Heart right ventricle (tissue), 16 donors: Measurements from ENCODE around the gene MAN2A1. TPM values are rescaled to one million over a fixed set of nuclear protein-coding genes. Genes with fewer than 3 reads are reported as not detected.
"Not testable (repeated sequence)": the region's sequence is repeated elsewhere in the genome, so short reads cannot be mapped to it uniquely, and the experiment has no call there.

Experiments used
- ATAC-seq, 8 donors: fragments of 200-7000 bp; cut with Tn5 transposase; one replicate each; pipeline ENCODE4 v1.9.1; 2020; ENCODE audit warnings: mild to moderate bottlenecking in 8 of 8, moderate library complexity in 8 of 8, moderate number of reproducible peaks in 1 of 8
- DNase-seq, 2 donors: peaks; one replicate each; pipeline ENCODE4 v3.0.0-alpha.2; 2020
- H3K27ac ChIP-seq, 10 donors: fragments of 200-600 bp; sonication (generic) in 2 of 10; one replicate each; pipeline versions ENCODE4 v1.5.0 to v1.8.0; 2020 to 2022; ENCODE audit warnings: mild to moderate bottlenecking in 3 of 10
- H3K27me3 ChIP-seq, 7 donors: fragments of 200-600 bp; one replicate each; pipeline ENCODE4 v1.8.0; 2021 to 2022; ENCODE audit warnings: mild to moderate bottlenecking in 2 of 7
- H3K36me3 ChIP-seq, 9 donors: fragments of 200-600 bp; sonication (generic) in 1 of 9; one replicate each; pipeline versions ENCODE4 v1.5.0 to v1.8.0; 2020 to 2022; ENCODE audit warnings: mild to moderate bottlenecking in 2 of 9
- H3K4me1 ChIP-seq, 9 donors: fragments of 200-600 bp; sonication (generic) in 1 of 9; one replicate each; pipeline versions ENCODE4 v1.5.0 to v1.8.0; 2020 to 2022; ENCODE audit warnings: mild to moderate bottlenecking in 4 of 9
- H3K4me3 ChIP-seq, 10 donors: fragments of 200-600 bp; sonication (generic) in 2 of 10; one replicate each; pipeline versions ENCODE4 v1.5.0 to v1.8.0; 2020 to 2022; ENCODE audit warnings: mild to moderate bottlenecking in 7 of 10, moderate library complexity in 2 of 10
- H3K9me3 ChIP-seq, 11 donors: fragments of 200-600 bp in 10 of 11; sonication (generic) in 2 of 11; one replicate each; pipeline versions ENCODE4 v1.5.0 to v1.8.0; 2013 to 2022; ENCODE audit warnings: mild to moderate bottlenecking in 2 of 11, control low read depth in 1 of 11, moderate library complexity in 1 of 11
- CTCF ChIP-seq, 9 donors: fragments of 200-600 bp; sonication (generic) in 2 of 9; IDR thresholded peaks; one replicate each; pipeline versions ENCODE4 v1.5.0 to v1.8.0; 2021 to 2022; ENCODE audit warnings: antibody characterized with exemption in 9 of 9, mild to moderate bottlenecking in 5 of 9, moderate library complexity in 1 of 9
- WGBS, 2 donors: extraction: QIAGEN DNeasy Blood & Tissue Kit; methylation state at CpG; one replicate each; pipeline ENCODE4 v1.1.7; 2013; ENCODE audit warnings: inconsistent platforms in 1 of 2; 5-methylcytosine and 5-hydroxymethylcytosine counted together
- intact Hi-C, 10 donors: fragments of 100-400 bp; cut with DNase I; formaldehyde crosslinking; loops; one replicate each; pipeline versions ENCODE4 v1.11.1 to v1.14.2; 2022
- polyA plus RNA-seq, 2 donors: library from polyadenylated mRNA; stranded (reverse); fragments of 200-250 nt; gene quantifications; one replicate each; pipeline ENCODE4 v1.2.3, GENCODE V29; 2013
- total RNA-seq, 10 donors: library from RNA; stranded (reverse); fragmentation: NEBNext Ultra II Directional in 3 of 10; extraction: Animal tissue kit (Norgen Biotek cat#: 25700) in 3 of 10; gene quantifications; one replicate each; pipeline versions ENCODE4 v1.2.1 to v1.2.4, GENCODE V29; 2021 to 2023
- donor health status: Arrhythmogenic right ventricular cardiomyopathy.
- donor health status: ischemic (EF 13 %, LVEDD 7.1; RV severe dilation, severe dysfunction).
- donor health status: healthy with polysubstance abuse.
- donor health status: DM: no; HTN: yes; CAD: no.
- donor health status: DM: no; HTN: no; CAD: no.
- donor health status: ischemic (EF 25% LVEDD 6.9; RV normal size, moderate dysfunction).
- donor health status: ischemic (EF 25% LVEDD 5.7; RV mildly dilated, moderate dysfunction).
- donor health status: healthy.
- donor health status: DM: yes; HTN: yes; CAD: no.
- donor health status: Ischemic cardiomyopathy.
- donor health status: ischemic (EF 35%, LVEDD 5.7; RV mildly dilated, moderate dysfunction).
- donor health status: nonischemic (EF 11% LVEDD 7.7; RV severe dilation, severe dysfunction).
- donor health status: DM: yes; HTN: yes; CAD: no.
- donor health status: PGD.
- donor health status: ischemic (EF 29% LVEDD 5.4; RV normal size, mild dysfunction).
- donor health status: nonischemic (EF 23%, LVEDD 6.1; RV moderate dilation, normal function).

MAN2A1 gene
- total and polyA plus RNA-seq, 12 donors: 2.9 to 16.1 (median 6.5) TPM

GRCh38 chr5:109830955-109831502, 141.3 kb downstream of the MAN2A1 start:
- intact Hi-C loops: loop anchor here in 1 of 10 donors (10.0 kb wide), 1 partner anchor 136 kb away; no protein-coding TSS in a partner anchor
- TF ChIP-seq CTCF (IDR thresholded peaks at IDR 0.05): no peak
- Histone ChIP-seq H3K27ac (no peak overlapping the region), H3K36me3 (peaks cover 0 to 45% (median 4%) of the 10 kb centered on the region in 9 donors), H3K4me1 (no peaks in the 10 kb centered on the region), H3K4me3 (no peak overlapping the region), H3K27me3 (no peaks in the 10 kb centered on the region), H3K9me3 (no peaks in the 10 kb centered on the region)
- no peak for DNase-seq
- no peak for ATAC-seq
- WGBS, 2 donors: 93 to 97% methylated on average over 1 of the region's 1 CpG

- H3K27me3 ChIP-seq, ATAC-seq, H3K4me1 ChIP-seq, H3K27ac ChIP-seq, H3K9me3 ChIP-seq, DNase-seq, H3K4me3 ChIP-seq: not testable (repeated sequence)
- WGBS, 2 donors: 94 to 95% methylated on average over 38 to 40 of the region's 42 CpGs
- H3K36me3 ChIP-seq: peaks cover 0 to 52% (median 0%) of the 10 kb centered on the region in 9 donors
- intact Hi-C loops: loop anchor here in 1 of 10 donors (10.0 kb wide), 1 partner anchor 138 kb away; no protein-coding TSS in a partner anchor
Measured at GRCh38 chr5:109832207-109833188, 142.8 kb downstream of the MAN2A1 start.

- TF ChIP-seq CTCF (IDR thresholded peaks at IDR 0.05): no peak
- peaks cover 0 to 41% (median 0%) of the 10 kb centered on the region in 9 donors for H3K36me3 ChIP-seq
- WGBS, 2 donors: 94 to 95% methylated on average over 3 of the region's 3 CpGs
- H3K9me3 ChIP-seq: no peaks in the 10 kb centered on the region
- intact Hi-C loops: loop anchor here in 1 of 10 donors (10.0 kb wide), 1 partner anchor 139 kb away; no protein-coding TSS in a partner anchor
- ATAC-seq: no peak
- DNase-seq: no peak
- H3K27me3 ChIP-seq: no peaks in the 10 kb centered on the region
- H3K4me1 ChIP-seq: no peaks in the 10 kb centered on the region
- no peak overlapping the region for H3K27ac ChIP-seq
- H3K4me3 ChIP-seq: no peak overlapping the region
Measured at GRCh38 chr5:109833946-109834345, 144.2 kb downstream of the MAN2A1 start.

- H3K27ac ChIP-seq: no peak overlapping the region
- ATAC-seq: no peak
- H3K4me1 ChIP-seq: no peaks in the 10 kb centered on the region
- no peaks in the 10 kb centered on the region for H3K27me3 ChIP-seq
- intact Hi-C loops: loop anchor here in 1 of 10 donors (10.0 kb wide), 1 partner anchor 141 kb away; no protein-coding TSS in a partner anchor
- no peak for TF ChIP-seq CTCF (IDR thresholded peaks at IDR 0.05)
- 87 to 90% methylated on average over 8 of the region's 8 CpGs for WGBS, 2 donors
- no peaks in the 10 kb centered on the region for H3K9me3 ChIP-seq
- peaks cover 0 to 35% (median 3%) of the 10 kb centered on the region in 9 donors for H3K36me3 ChIP-seq
- H3K4me3 ChIP-seq: no peak overlapping the region
- no peak for DNase-seq
Measured at GRCh38 chr5:109836280-109836679, 146.6 kb downstream of the MAN2A1 start.
